H1 (cell line): ENCODE measurements around the gene PPWD1. TPM values are rescaled to one million over a fixed set of nuclear protein-coding genes. Genes with fewer than 3 reads are reported as not detected.

ENCODE experiments used
- CTCF ChIA-PET: fragments of 300-600 bp; sonication (Branson Sonifier 250); formaldehyde crosslinking; loops from one replicate; lab custom pipeline; 2021; ENCODE audit not compliant: partially characterized antibody; lab: Charles Lee
- POLR2A ChIA-PET: fragments of 300-600 bp; sonication (Branson Sonifier 250); formaldehyde crosslinking; loops from one replicate; lab custom pipeline; 2021; ENCODE audit warnings: inconsistent platforms; ENCODE audit not compliant: partially characterized antibody; lab: Charles Lee
- DNase-seq, 2 experiments: peaks; one replicate each; pipeline versions ENCODE4 v3.0.0 to v3.0.0-alpha.2; 2010 to 2022; ENCODE audit warnings: low spot score in 2 of 2, low read depth in 1 of 2, mixed read lengths in 1 of 2
- FAIRE-seq: peaks from 2 replicates; lab custom pipeline; 2011; peaks lifted over from hg19 to GRCh38; lab: Jason Lieb, UNC
- H2AFZ ChIP-seq: 2 replicates; pipeline ENCODE4 v1.8.1; 2012; ENCODE audit warnings: low read length, inconsistent platforms
- H2AK5ac ChIP-seq: 2 replicates; pipeline ENCODE4 v1.6.1; 2013; ENCODE audit warnings: low read depth, low read length
- H2BK120ac ChIP-seq: replicated peaks from 2 replicates; pipeline ENCODE3; 2013; ENCODE audit warnings: low read depth, low read length, inconsistent platforms
- H2BK12ac ChIP-seq: 2 replicates; pipeline ENCODE4 v1.6.1; 2013; ENCODE audit warnings: low read depth, low read length
- H2BK15ac ChIP-seq: 2 replicates; pipeline ENCODE4 v1.6.1; 2013; ENCODE audit warnings: low read length
- H2BK20ac ChIP-seq: 2 replicates; pipeline ENCODE4 v1.6.1; 2013; ENCODE audit warnings: low read length
- H2BK5ac ChIP-seq: 2 replicates; pipeline ENCODE4 v1.6.1; 2013; ENCODE audit warnings: low read depth, low read length
- H3K14ac ChIP-seq: 2 replicates; pipeline ENCODE4 v1.6.1; 2013; ENCODE audit warnings: inconsistent platforms; ENCODE audit not compliant: insufficient read length
- H3K18ac ChIP-seq: 2 replicates; pipeline ENCODE4 v1.6.1; 2013; ENCODE audit warnings: low read length; ENCODE audit errors: extremely low read depth
- H3K23ac ChIP-seq: 2 replicates; pipeline ENCODE4 v1.6.1; 2013; ENCODE audit warnings: inconsistent platforms; ENCODE audit not compliant: insufficient read length
- H3K23me2 ChIP-seq: 2 replicates; pipeline ENCODE4 v1.6.1; 2013; ENCODE audit warnings: low read depth, low read length
- H3K27ac ChIP-seq: 2 replicates; pipeline ENCODE4 v1.6.1; 2011; ENCODE audit warnings: low read depth, low read length, inconsistent platforms
- H3K27me3 ChIP-seq, 4 experiments: replicated peaks in 1 of 4; 1 replicate in 1 of 4; 2 replicates in 3 of 4; pipeline versions ENCODE4 v1.6.1 to v1.8.1; 2011 to 2013; ENCODE audit warnings: low read length in 3 of 4, mild to moderate bottlenecking in 3 of 4, inconsistent platforms in 2 of 4, mixed read lengths in 2 of 4, moderate library complexity in 1 of 4; ENCODE audit not compliant: control insufficient read depth in 3 of 4, insufficient read depth in 3 of 4; ENCODE audit errors: extremely low read depth in 1 of 4
- H3K36me3 ChIP-seq, 4 experiments: 2 replicates each; pipeline versions ENCODE4 v1.6.1 to v1.8.1; 2011 to 2013; ENCODE audit warnings: mild to moderate bottlenecking in 4 of 4, low read length in 3 of 4, moderate library complexity in 2 of 4, control low read depth in 1 of 4, inconsistent platforms in 1 of 4; ENCODE audit not compliant: insufficient read depth in 4 of 4, control insufficient read depth in 2 of 4
- H3K4ac ChIP-seq: replicated peaks from 2 replicates; pipeline ENCODE3; 2013; ENCODE audit warnings: low read length, low read depth, mixed read lengths, inconsistent platforms; ENCODE audit not compliant: insufficient read length
- H3K4me1 ChIP-seq, 4 experiments: replicated peaks in 1 of 4; 1 replicate in 1 of 4; 2 replicates in 3 of 4; pipeline versions ENCODE4 v1.6.1 to v1.8.1; 2011 to 2013; ENCODE audit warnings: low read length in 3 of 4, inconsistent platforms in 2 of 4, mixed read lengths in 1 of 4; ENCODE audit not compliant: insufficient read depth in 4 of 4, control insufficient read depth in 3 of 4
- H3K4me2 ChIP-seq, 2 experiments: 2 replicates each; pipeline versions ENCODE4 v1.6.1 to v1.8.1; 2011 to 2013; ENCODE audit warnings: low read depth in 2 of 2, low read length in 2 of 2, control low read depth in 1 of 2, inconsistent platforms in 1 of 2, mild to moderate bottlenecking in 1 of 2; ENCODE audit not compliant: insufficient read depth in 1 of 2
- H3K4me3 ChIP-seq, 4 experiments: fragments of 200-600, 300-600 bp in 1 of 4; sonication (generic), shearing (Covaris generic), sonication (Bioruptor Twin) in 1 of 4; 2 replicates each; pipeline versions ENCODE4 v1.5.1 to v1.8.1; 2011 to 2016; ENCODE audit warnings: low read length in 4 of 4, low read depth in 3 of 4, control low read depth in 2 of 4, inconsistent platforms in 2 of 4, mild to moderate bottlenecking in 2 of 4, mixed read lengths in 1 of 4, moderate library complexity in 1 of 4; ENCODE audit not compliant: insufficient read depth in 2 of 4; ENCODE audit errors: extremely low read depth in 1 of 4
- H3K56ac ChIP-seq: replicated peaks from 2 replicates; pipeline ENCODE3; 2013; ENCODE audit warnings: low read depth, mild to moderate bottlenecking, mixed read lengths, low read length, inconsistent platforms; ENCODE audit not compliant: insufficient read length
- H3K79me1 ChIP-seq: 2 replicates; pipeline ENCODE4 v1.6.1; 2013; ENCODE audit warnings: low read depth, low read length, control low read depth
- H3K79me2 ChIP-seq, 2 experiments: 2 replicates each; pipeline versions ENCODE4 v1.6.1 to v1.8.1; 2012 to 2013; ENCODE audit warnings: low read length in 2 of 2, mild to moderate bottlenecking in 2 of 2, inconsistent platforms in 1 of 2; ENCODE audit not compliant: insufficient read depth in 2 of 2, control insufficient read depth in 1 of 2
- H3K9ac ChIP-seq, 4 experiments: replicated peaks in 1 of 4; 1 replicate in 1 of 4; 2 replicates in 3 of 4; pipeline versions ENCODE4 v1.6.1 to v1.8.1; 2011 to 2013; ENCODE audit warnings: low read depth in 3 of 4, low read length in 3 of 4, control low read depth in 2 of 4, mild to moderate bottlenecking in 2 of 4, moderate library complexity in 2 of 4, inconsistent platforms in 1 of 4; ENCODE audit errors: extremely low read depth in 1 of 4
- H3K9me3 ChIP-seq, 2 experiments: 2 replicates each; pipeline versions ENCODE4 v1.6.1 to v1.8.1; 2012 to 2013; ENCODE audit warnings: mild to moderate bottlenecking in 2 of 2, moderate library complexity in 2 of 2, control low read depth in 1 of 2, inconsistent platforms in 1 of 2, low read depth in 1 of 2, low read length in 1 of 2, mixed read lengths in 1 of 2; ENCODE audit not compliant: insufficient read depth in 2 of 2
- H4K20me1 ChIP-seq, 2 experiments: replicated peaks in 1 of 2; 2 replicates each; pipeline versions ENCODE3 to v1.8.1; 2011 to 2013; ENCODE audit warnings: inconsistent platforms in 2 of 2, low read length in 2 of 2, mild to moderate bottlenecking in 1 of 2; ENCODE audit not compliant: insufficient read depth in 2 of 2, control insufficient read depth in 1 of 2
- H4K5ac ChIP-seq: 2 replicates; pipeline ENCODE4 v1.6.1; 2013; ENCODE audit warnings: low read length, low read depth, mixed read lengths, inconsistent platforms; ENCODE audit not compliant: insufficient read length
- H4K8ac ChIP-seq: 2 replicates; pipeline ENCODE4 v1.8.0; 2013; ENCODE audit warnings: mild to moderate bottlenecking, moderate library complexity, low read length, inconsistent platforms; ENCODE audit not compliant: insufficient read depth; ENCODE audit errors: extremely low read depth
- H4K91ac ChIP-seq: replicated peaks from 2 replicates; pipeline ENCODE3; 2013; ENCODE audit warnings: low read length, mixed read lengths, inconsistent platforms; ENCODE audit not compliant: insufficient read length
- BACH1 ChIP-seq: IDR thresholded peaks from 2 replicates; pipeline ENCODE4 v1.6.1; 2012; ENCODE audit warnings: low read length, improper control_type of control experiment
- CBX5 ChIP-seq: fragments of 300-800, 300-1000 bp; sonication (generic); IDR thresholded peaks from 2 replicates; pipeline ENCODE4 v1.7.1; 2016; ENCODE audit warnings: antibody characterized with exemption, low read length, low read depth
- CTBP2 ChIP-seq: IDR thresholded peaks from 2 replicates; pipeline ENCODE4 v1.7.0; 2011; ENCODE audit warnings: borderline replicate concordance, mild to moderate bottlenecking, moderate library complexity, mixed read lengths, low read length; ENCODE audit not compliant: insufficient read depth, insufficient read length
- E2F6 ChIP-seq: IDR thresholded peaks from 2 replicates; pipeline ENCODE4 v1.6.1; 2012; ENCODE audit warnings: inconsistent platforms
- FOSL1 ChIP-seq: IDR thresholded peaks from 2 replicates; pipeline ENCODE4 v1.6.1; 2011; ENCODE audit warnings: mild to moderate bottlenecking, low read depth, low read length, moderate library complexity; ENCODE audit not compliant: insufficient read depth
- RBBP5 ChIP-seq: IDR thresholded peaks from 2 replicates; pipeline ENCODE4 v1.7.1; 2012; ENCODE audit warnings: low read depth, mild to moderate bottlenecking, inconsistent platforms, low read length, moderate library complexity, borderline replicate concordance
- RNF2 ChIP-seq: fragments of 200-900, 300-1000 bp; sonication (generic); IDR thresholded peaks from 2 replicates; pipeline ENCODE4 v1.7.1; 2016; ENCODE audit warnings: borderline replicate concordance, low read depth, mild to moderate bottlenecking, antibody characterized with exemption, low read length; ENCODE audit not compliant: poor library complexity, severe bottlenecking; ENCODE audit errors: missing control alignments
- WGBS, 2 experiments: shearing (Covaris generic) in 1 of 2; methylation state at CpG; one replicate each; pipeline versions ENCODE4 v1.1.6 to v1.1.7; 2013 to 2015; ENCODE audit warnings: low lambda C conversion rate in 2 of 2, mixed read lengths in 2 of 2, inconsistent platforms in 1 of 2, low coverage in 1 of 2, missing lambda C conversion rate in 1 of 2; ENCODE audit not compliant: insufficient replicate concordance in 2 of 2, insufficient coverage in 1 of 2, insufficient read length in 1 of 2; ENCODE audit errors: extremely low coverage in 1 of 2, missing lambda C conversion rate in 1 of 2; 5-methylcytosine and 5-hydroxymethylcytosine counted together
- polyA plus RNA-seq, 7 experiments: library from polyadenylated mRNA; depleted of rRNA in 3 of 7; stranded (reverse) in 5 of 7; unstranded in 2 of 7; fragments of >200 nt in 5 of 7; fragments of 200-250 nt in 2 of 7; gene quantifications; 1 replicate in 5 of 7; 2 replicates in 1 of 7; 4 replicates in 1 of 7; pipeline versions ENCODE4 v1.2.1 to v1.2.3, GENCODE V29; 2011 to 2013; ENCODE audit warnings: missing spikeins in 2 of 7, mixed read lengths in 2 of 7
- total RNA-seq: library from RNA; stranded (reverse); fragmentation: NEBNext Ultra II Directional; extraction: Animal tissue kit (Norgen Biotek cat#: 25700); gene quantifications from 2 replicates; pipeline ENCODE4 v1.2.1, GENCODE V29; 2021

PPWD1 gene
- total and polyA plus RNA-seq, 2 of the 8 experiments (the other 6 are each of a cell fraction or from before 2014, with no cell fraction given) = 5.0 to 35.7 TPM

GRCh38 chr5:65525726-65526125 lies 37.4 kb upstream of the PPWD1 start:
- no peaks in the 10 kb centered on the region for H4K20me1 ChIP-seq
- no peaks in the 10 kb centered on the region for H3K9me3 ChIP-seq
- peaks cover 0 to 24% (median 2%) of the 10 kb centered on the region in 4 experiments; a peak in 4 of 8 replicates for H3K36me3 ChIP-seq
- H2BK5ac ChIP-seq = no peak overlapping the region
- no peaks in the 10 kb centered on the region for H3K79me2 ChIP-seq
- H3K27ac ChIP-seq = no peak overlapping the region
- no peak overlapping the region for H3K9ac ChIP-seq
- H3K18ac ChIP-seq = no peak overlapping the region
- POLR2A ChIA-PET = no interaction called here
- H2BK15ac ChIP-seq = no peak overlapping the region
- DNase-seq (no peak), FAIRE-seq (no peak)
- no peaks in the 10 kb centered on the region for H3K79me1 ChIP-seq
- H3K4ac ChIP-seq = no peak overlapping the region
- no peak overlapping the region for H2BK12ac ChIP-seq
- H3K4me1 ChIP-seq = no peaks in the 10 kb centered on the region
- H3K4me3 ChIP-seq = no peak overlapping the region
- no peak overlapping the region for H3K4me2 ChIP-seq
- 92% methylated on average over 3 of the region's 3 CpGs; no CpG with 5 or more reads in 1 of the 2 experiments for WGBS, 2 experiments
- H2BK20ac ChIP-seq = no peak overlapping the region
- no peak for TF ChIP-seq RNF2
- TF ChIP-seq FOSL1 = no peak
- no peak for TF ChIP-seq CBX5
- no peak for TF ChIP-seq RBBP5
- TF ChIP-seq CTBP2 = no peak
- TF ChIP-seq E2F6 = no peak
- TF ChIP-seq BACH1 = no peak
- H2BK120ac ChIP-seq = no peak overlapping the region
- H4K5ac ChIP-seq = no peak overlapping the region
- H3K23ac ChIP-seq = no peak overlapping the region
- no peak overlapping the region for H4K8ac ChIP-seq
- H2AFZ ChIP-seq = no peak overlapping the region
- no peaks in the 10 kb centered on the region for H3K27me3 ChIP-seq
- H3K23me2 ChIP-seq = no peaks in the 10 kb centered on the region
- H4K91ac ChIP-seq = no peak overlapping the region
- H2AK5ac ChIP-seq = no peak overlapping the region
- CTCF ChIA-PET = no interaction called here
- H3K14ac ChIP-seq = no peak overlapping the region
- no peak overlapping the region for H3K56ac ChIP-seq
